Sigmoid colon (tissue), 4 donors: Measurements from ENCODE around the gene RBM33.

ENCODE experiments used
- POLR2A ChIP-seq, 2 donors: fragments of 450-650 bp; IDR thresholded peaks; one replicate each; pipeline ENCODE4 v1.6.1; 2016; ENCODE audit warnings: antibody characterized with exemption in 2 of 2, mild to moderate bottlenecking in 2 of 2, moderate library complexity in 2 of 2
- POLR2AphosphoS5 ChIP-seq, 4 donors: sonication (generic); formaldehyde crosslinking; IDR thresholded peaks; one replicate each; pipeline ENCODE4 v1.6.1; 2017; ENCODE audit warnings: antibody characterized with exemption in 4 of 4
- TF ChIP-seq, protein P1 (sequence below), 4 experiments: fragments of 450-650 bp in 3 of 4; fragments of 200-600 bp in 1 of 4; IDR thresholded peaks; one replicate each; pipeline ENCODE4 v1.5.1; 2016 to 2019; ENCODE audit warnings: antibody characterized with exemption in 4 of 4, mild to moderate bottlenecking in 3 of 4, moderate library complexity in 2 of 4

DNA sequence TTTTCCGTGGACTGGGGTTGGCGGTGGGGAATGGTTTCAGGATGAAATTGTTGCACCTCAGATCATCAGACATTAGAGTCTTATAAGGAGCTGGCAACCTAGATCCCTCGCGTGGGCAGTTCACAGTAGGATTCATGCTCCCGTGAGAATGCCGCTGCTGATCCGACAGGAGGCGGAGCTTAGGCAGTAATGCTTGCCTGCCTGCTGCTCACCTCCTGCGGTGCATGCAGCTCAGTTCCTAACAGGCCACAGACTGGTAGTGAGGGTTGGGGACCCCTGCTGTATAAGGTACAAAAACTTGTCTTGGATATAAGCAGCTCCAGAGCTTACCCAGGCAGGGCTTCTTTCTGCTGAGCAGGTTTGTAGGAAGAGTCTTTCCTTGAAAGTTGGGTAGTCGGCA lies 113.9 kb downstream of the RBM33 start:
- TF ChIP-seq, protein P1, sequence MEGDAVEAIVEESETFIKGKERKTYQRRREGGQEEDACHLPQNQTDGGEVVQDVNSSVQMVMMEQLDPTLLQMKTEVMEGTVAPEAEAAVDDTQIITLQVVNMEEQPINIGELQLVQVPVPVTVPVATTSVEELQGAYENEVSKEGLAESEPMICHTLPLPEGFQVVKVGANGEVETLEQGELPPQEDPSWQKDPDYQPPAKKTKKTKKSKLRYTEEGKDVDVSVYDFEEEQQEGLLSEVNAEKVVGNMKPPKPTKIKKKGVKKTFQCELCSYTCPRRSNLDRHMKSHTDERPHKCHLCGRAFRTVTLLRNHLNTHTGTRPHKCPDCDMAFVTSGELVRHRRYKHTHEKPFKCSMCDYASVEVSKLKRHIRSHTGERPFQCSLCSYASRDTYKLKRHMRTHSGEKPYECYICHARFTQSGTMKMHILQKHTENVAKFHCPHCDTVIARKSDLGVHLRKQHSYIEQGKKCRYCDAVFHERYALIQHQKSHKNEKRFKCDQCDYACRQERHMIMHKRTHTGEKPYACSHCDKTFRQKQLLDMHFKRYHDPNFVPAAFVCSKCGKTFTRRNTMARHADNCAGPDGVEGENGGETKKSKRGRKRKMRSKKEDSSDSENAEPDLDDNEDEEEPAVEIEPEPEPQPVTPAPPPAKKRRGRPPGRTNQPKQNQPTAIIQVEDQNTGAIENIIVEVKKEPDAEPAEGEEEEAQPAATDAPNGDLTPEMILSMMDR (IDR thresholded peaks at IDR 0.05) = no peak
- TF ChIP-seq POLR2AphosphoS5 (IDR thresholded peaks at IDR 0.05) (no peak), POLR2A (IDR thresholded peaks at IDR 0.05) (no peak)
